ENCODE data around the gene PSD2. TPM values are rescaled to one million over a fixed set of nuclear protein-coding genes. Genes with fewer than 3 reads are reported as not detected.

The PSD2 gene
- total RNA-seq, 1 donor from 2014 or later, result 0.25 TPM

GRCh38 chr5:139829471-139829870 lies 33.9 kb downstream of the PSD2 start:
- no peaks in the 10 kb centered on the region for H4K20me1 ChIP-seq (ENCODE audit: insufficient read depth, low read length)
- no peak overlapping the region for H3K27ac ChIP-seq (ENCODE audit: low read depth, low read length)
- no peak overlapping the region for H3K4me3 ChIP-seq (ENCODE audit: insufficient read depth, low read depth, low read length)
- peaks cover 27% of the 10 kb centered on the region for H3K27me3 ChIP-seq (ENCODE audit: insufficient read depth, low read length)
- no peak overlapping the region for H3K9ac ChIP-seq (ENCODE audit: low read length)
- H3K36me3 ChIP-seq (ENCODE audit: insufficient read depth, low read length), result no peaks in the 10 kb centered on the region
- FAIRE-seq (no peak), DNase-seq (ENCODE audit: low read depth) (no peak)
- Mint-ChIP-seq H3K4me1 (ENCODE audit: low read depth, unreplicated experiment) (no peaks in the 10 kb centered on the region), H3K9me3 (ENCODE audit: unreplicated experiment) (peaks cover 22% of the 10 kb centered on the region), H3K27me3 (ENCODE audit: low read depth, unreplicated experiment) (peaks cover 75% of the 10 kb centered on the region), H3K4me3 (ENCODE audit: unreplicated experiment) (no peak overlapping the region), H3K27ac (ENCODE audit: unreplicated experiment) (no peak overlapping the region), H3K36me3 (ENCODE audit: low read depth, unreplicated experiment) (peaks cover 5% of the 10 kb centered on the region)
- no peak overlapping the region for H2AFZ ChIP-seq (ENCODE audit: low read depth, low read length)
- no peak for TF ChIP-seq CTCF (IDR thresholded peaks at IDR 0.05; ENCODE audit: insufficient read depth, low read depth, low read length)
- no peak for TF ChIP-seq EZH2 (IDR thresholded peaks at IDR 0.05; ENCODE audit: insufficient read depth, low read length)
- H3K4me2 ChIP-seq (ENCODE audit: low read length), result no peak overlapping the region
- H3K9me3 ChIP-seq (ENCODE audit: insufficient read depth, low read depth, low read length), result no peaks in the 10 kb centered on the region
- H3K79me2 ChIP-seq (ENCODE audit: insufficient read depth, low read length), result no peaks in the 10 kb centered on the region
- no peaks in the 10 kb centered on the region for H3K4me1 ChIP-seq (ENCODE audit: insufficient read depth, low read length)

GRCh38 chr5:139831624-139832023 lies 36.0 kb downstream of the PSD2 start:
- Mint-ChIP-seq H3K27me3 (ENCODE audit: low read depth, unreplicated experiment) (peaks cover 73% of the 10 kb centered on the region), H3K27ac (ENCODE audit: unreplicated experiment) (no peak overlapping the region), H3K36me3 (ENCODE audit: low read depth, unreplicated experiment) (no peaks in the 10 kb centered on the region), H3K4me1 (ENCODE audit: low read depth, unreplicated experiment) (no peaks in the 10 kb centered on the region), H3K4me3 (ENCODE audit: unreplicated experiment) (no peak overlapping the region), H3K9me3 (ENCODE audit: unreplicated experiment) (peaks cover 12% of the 10 kb centered on the region)
- H4K20me1 ChIP-seq (ENCODE audit: insufficient read depth, low read length), result no peaks in the 10 kb centered on the region
- H3K79me2 ChIP-seq (ENCODE audit: insufficient read depth, low read length), result no peaks in the 10 kb centered on the region
- peaks cover 20% of the 10 kb centered on the region for H3K27me3 ChIP-seq (ENCODE audit: insufficient read depth, low read length)
- H3K4me2 ChIP-seq (ENCODE audit: low read length), result no peak overlapping the region
- no peak overlapping the region for H3K9ac ChIP-seq (ENCODE audit: low read length)
- no peaks in the 10 kb centered on the region for H3K36me3 ChIP-seq (ENCODE audit: insufficient read depth, low read length)
- no peak overlapping the region for H3K4me3 ChIP-seq (ENCODE audit: insufficient read depth, low read depth, low read length)
- H3K4me1 ChIP-seq (ENCODE audit: insufficient read depth, low read length), result no peaks in the 10 kb centered on the region
- TF ChIP-seq CTCF (IDR thresholded peaks at IDR 0.05; ENCODE audit: insufficient read depth, low read depth, low read length), result no peak
- no peak for TF ChIP-seq EZH2 (IDR thresholded peaks at IDR 0.05; ENCODE audit: insufficient read depth, low read length)
- H3K27ac ChIP-seq (ENCODE audit: low read depth, low read length), result no peak overlapping the region
- H3K9me3 ChIP-seq (ENCODE audit: insufficient read depth, low read depth, low read length), result no peaks in the 10 kb centered on the region
- H2AFZ ChIP-seq (ENCODE audit: low read depth, low read length), result no peak overlapping the region
- FAIRE-seq (no peak), DNase-seq (ENCODE audit: low read depth) (no peak)

GRCh38 chr5:139833525-139833924 lies 37.9 kb downstream of the PSD2 start:
- Histone ChIP-seq H3K4me3 (ENCODE audit: insufficient read depth, low read depth, low read length) (no peak overlapping the region), H3K9me3 (ENCODE audit: insufficient read depth, low read depth, low read length) (no peaks in the 10 kb centered on the region), H3K27ac (ENCODE audit: low read depth, low read length) (no peak overlapping the region), H3K36me3 (ENCODE audit: insufficient read depth, low read length) (no peaks in the 10 kb centered on the region), H4K20me1 (ENCODE audit: insufficient read depth, low read length) (no peaks in the 10 kb centered on the region), H3K27me3 (ENCODE audit: insufficient read depth, low read length) (peaks cover 20% of the 10 kb centered on the region), H3K4me1 (ENCODE audit: insufficient read depth, low read length) (no peaks in the 10 kb centered on the region), H3K79me2 (ENCODE audit: insufficient read depth, low read length) (no peaks in the 10 kb centered on the region), H3K9ac (ENCODE audit: low read length) (no peak overlapping the region), H2AFZ (ENCODE audit: low read depth, low read length) (no peak overlapping the region), H3K4me2 (ENCODE audit: low read length) (no peak overlapping the region)
- Mint-ChIP-seq H3K9me3 (ENCODE audit: unreplicated experiment) (peaks cover 3% of the 10 kb centered on the region), H3K4me1 (ENCODE audit: low read depth, unreplicated experiment) (no peaks in the 10 kb centered on the region), H3K27ac (ENCODE audit: unreplicated experiment) (no peak overlapping the region), H3K27me3 (ENCODE audit: low read depth, unreplicated experiment) (peaks cover 68% of the 10 kb centered on the region), H3K4me3 (ENCODE audit: unreplicated experiment) (no peak overlapping the region), H3K36me3 (ENCODE audit: low read depth, unreplicated experiment) (no peaks in the 10 kb centered on the region)
- FAIRE-seq (no peak), DNase-seq (ENCODE audit: low read depth) (no peak)
- TF ChIP-seq CTCF (IDR thresholded peaks at IDR 0.05; ENCODE audit: insufficient read depth, low read depth, low read length) (no peak), EZH2 (IDR thresholded peaks at IDR 0.05; ENCODE audit: insufficient read depth, low read length) (no peak)

Data from astrocyte (in vitro differentiated cells and primary cell).